ENCODE results near the gene PPP2R5D.

The PPP2R5D gene

DNA sequence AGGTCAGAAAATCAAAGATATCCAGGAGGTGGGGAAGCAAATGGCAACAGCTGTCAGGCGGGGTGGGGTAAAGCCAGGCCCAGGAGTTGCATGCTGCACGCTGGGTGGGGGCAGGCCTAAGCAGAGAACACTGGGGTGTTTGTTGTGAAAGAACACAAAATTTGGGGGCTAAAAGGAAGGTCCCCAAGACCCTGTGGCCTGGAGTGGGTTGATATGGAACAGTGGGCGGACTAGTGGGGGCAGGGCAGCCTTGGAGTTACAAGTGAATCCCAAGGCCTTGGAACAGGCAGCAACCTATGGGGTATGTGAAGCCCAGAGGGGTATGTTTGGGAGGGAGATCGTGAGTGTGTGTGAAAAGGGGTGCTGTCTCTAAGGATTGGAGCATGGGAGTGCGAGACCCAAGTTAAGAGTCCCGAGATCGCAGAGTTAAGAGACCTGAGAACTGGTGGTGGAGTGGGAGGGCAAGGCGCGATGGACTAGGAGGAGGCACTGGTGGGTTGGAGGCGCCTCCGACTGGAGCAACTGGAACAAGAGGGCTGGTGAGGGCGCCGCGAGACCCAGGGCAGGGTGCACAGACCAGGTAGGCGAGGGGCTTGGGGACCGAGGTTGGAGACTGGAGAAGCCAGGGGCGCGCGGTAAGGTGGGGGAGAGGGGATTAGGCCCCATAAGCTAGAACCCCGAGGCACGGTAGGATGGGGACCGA, 68.6 kb downstream of the PPP2R5D start:
- Histone ChIP-seq H3K27me3 (ENCODE audit: control insufficient read depth, low read length) (no peaks in the 10 kb centered on the region), H3K36me3 (ENCODE audit: control insufficient read depth, low read length) (peaks cover 21% of the 10 kb centered on the region), H3K27ac (ENCODE audit: low read depth, low read length) (peak overlapping the region; percentile 33), H3K9me2 (replicated peaks; ENCODE audit: control insufficient read depth, low read length) (no peaks in the 10 kb centered on the region), H3K4me2 (ENCODE audit: low read length) (peak overlapping the region; percentile 81), H3K4me1 (ENCODE audit: control insufficient read depth, low read length) (peaks cover 18% of the 10 kb centered on the region), H3K4me3 (ENCODE audit: low read length) (peak overlapping the region; percentile 80), H3K9me3 (ENCODE audit: control insufficient read depth, insufficient read depth, low read length) (no peaks in the 10 kb centered on the region), H3F3A (ENCODE audit: control insufficient read depth, insufficient read depth) (peaks cover 9% of the 10 kb centered on the region), H4K20me1 (ENCODE audit: control insufficient read depth, insufficient read depth, low read depth, low read length) (no peaks in the 10 kb centered on the region), H3K79me2 (ENCODE audit: control insufficient read depth, low read length) (peaks cover 14% of the 10 kb centered on the region)
- TF ChIP-seq EZH2phosphoT487 (IDR thresholded peaks at IDR 0.05; ENCODE audit: borderline replicate concordance, low read length), result no peak
- TF ChIP-seq, protein P1, sequence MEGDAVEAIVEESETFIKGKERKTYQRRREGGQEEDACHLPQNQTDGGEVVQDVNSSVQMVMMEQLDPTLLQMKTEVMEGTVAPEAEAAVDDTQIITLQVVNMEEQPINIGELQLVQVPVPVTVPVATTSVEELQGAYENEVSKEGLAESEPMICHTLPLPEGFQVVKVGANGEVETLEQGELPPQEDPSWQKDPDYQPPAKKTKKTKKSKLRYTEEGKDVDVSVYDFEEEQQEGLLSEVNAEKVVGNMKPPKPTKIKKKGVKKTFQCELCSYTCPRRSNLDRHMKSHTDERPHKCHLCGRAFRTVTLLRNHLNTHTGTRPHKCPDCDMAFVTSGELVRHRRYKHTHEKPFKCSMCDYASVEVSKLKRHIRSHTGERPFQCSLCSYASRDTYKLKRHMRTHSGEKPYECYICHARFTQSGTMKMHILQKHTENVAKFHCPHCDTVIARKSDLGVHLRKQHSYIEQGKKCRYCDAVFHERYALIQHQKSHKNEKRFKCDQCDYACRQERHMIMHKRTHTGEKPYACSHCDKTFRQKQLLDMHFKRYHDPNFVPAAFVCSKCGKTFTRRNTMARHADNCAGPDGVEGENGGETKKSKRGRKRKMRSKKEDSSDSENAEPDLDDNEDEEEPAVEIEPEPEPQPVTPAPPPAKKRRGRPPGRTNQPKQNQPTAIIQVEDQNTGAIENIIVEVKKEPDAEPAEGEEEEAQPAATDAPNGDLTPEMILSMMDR (IDR thresholded peaks at IDR 0.05; ENCODE audit: low read depth, low read length, poor library complexity, severe bottlenecking), result no peak

DNA sequence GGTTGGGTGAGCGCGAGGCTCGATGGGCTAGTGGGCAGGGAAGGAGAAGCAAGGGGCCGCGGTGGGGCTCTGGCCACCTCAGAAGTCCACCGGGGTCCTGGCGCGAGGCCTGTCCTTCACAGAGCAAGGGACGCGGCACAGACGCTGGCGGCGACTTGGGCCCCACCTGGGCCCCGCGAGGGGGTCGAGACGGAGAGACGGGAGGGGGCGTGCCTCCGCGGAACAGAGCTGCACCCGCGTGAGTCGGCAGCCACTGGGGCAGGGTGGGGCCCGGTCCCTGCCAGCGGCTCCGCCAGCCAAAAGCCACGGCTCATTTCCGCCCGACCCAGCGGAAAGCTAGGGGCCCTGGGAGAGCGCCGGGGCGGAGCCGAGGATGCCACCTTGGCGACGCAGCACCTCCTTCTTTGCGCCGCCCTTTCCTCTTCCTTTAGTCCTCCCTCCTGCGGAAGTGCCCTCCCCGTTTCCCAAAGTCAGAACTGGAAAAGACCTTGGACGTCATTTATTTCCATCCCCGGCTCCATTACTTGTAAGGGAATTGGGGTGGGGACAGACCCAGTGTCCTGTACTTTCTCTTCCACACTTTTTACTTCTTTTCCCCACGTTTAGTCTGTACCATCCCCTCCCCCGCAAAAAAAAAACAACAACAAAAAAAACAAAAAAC, 69.3 kb downstream of the PPP2R5D start, which contains the start of gene CUL7:
Gene CUL7, minus strand, starts transcription at position 307 of the 661 bp plus-strand sequence. CDS start 1,063 bp downstream, outside the sequence.
- Histone ChIP-seq H3K9me2 (replicated peaks; ENCODE audit: control insufficient read depth, low read length) (no peaks in the 10 kb centered on the region), H3K79me2 (ENCODE audit: control insufficient read depth, low read length) (peaks cover 21% of the 10 kb centered on the region), H3K27ac (ENCODE audit: low read depth, low read length) (peak within 1 kb of the TSS; percentile 33), H3K4me1 (ENCODE audit: control insufficient read depth, low read length) (peaks cover 25% of the 10 kb centered on the region), H3K36me3 (ENCODE audit: control insufficient read depth, low read length) (peaks cover 22% of the 10 kb centered on the region), H3F3A (ENCODE audit: control insufficient read depth, insufficient read depth) (peaks cover 9% of the 10 kb centered on the region), H3K9me3 (ENCODE audit: control insufficient read depth, insufficient read depth, low read length) (no peaks in the 10 kb centered on the region), H3K27me3 (ENCODE audit: control insufficient read depth, low read length) (no peaks in the 10 kb centered on the region), H3K4me3 (ENCODE audit: low read length) (peak within 1 kb of the TSS; percentile 80), H3K4me2 (ENCODE audit: low read length) (peak within 1 kb of the TSS; percentile 81), H4K20me1 (ENCODE audit: control insufficient read depth, insufficient read depth, low read depth, low read length) (no peaks in the 10 kb centered on the region)
- TF ChIP-seq, protein P1 (IDR thresholded peaks at IDR 0.05; ENCODE audit: low read depth, low read length, poor library complexity, severe bottlenecking), result peak; percentile 14
- no peak for TF ChIP-seq EZH2phosphoT487 (IDR thresholded peaks at IDR 0.05; ENCODE audit: borderline replicate concordance, low read length)

DNA sequence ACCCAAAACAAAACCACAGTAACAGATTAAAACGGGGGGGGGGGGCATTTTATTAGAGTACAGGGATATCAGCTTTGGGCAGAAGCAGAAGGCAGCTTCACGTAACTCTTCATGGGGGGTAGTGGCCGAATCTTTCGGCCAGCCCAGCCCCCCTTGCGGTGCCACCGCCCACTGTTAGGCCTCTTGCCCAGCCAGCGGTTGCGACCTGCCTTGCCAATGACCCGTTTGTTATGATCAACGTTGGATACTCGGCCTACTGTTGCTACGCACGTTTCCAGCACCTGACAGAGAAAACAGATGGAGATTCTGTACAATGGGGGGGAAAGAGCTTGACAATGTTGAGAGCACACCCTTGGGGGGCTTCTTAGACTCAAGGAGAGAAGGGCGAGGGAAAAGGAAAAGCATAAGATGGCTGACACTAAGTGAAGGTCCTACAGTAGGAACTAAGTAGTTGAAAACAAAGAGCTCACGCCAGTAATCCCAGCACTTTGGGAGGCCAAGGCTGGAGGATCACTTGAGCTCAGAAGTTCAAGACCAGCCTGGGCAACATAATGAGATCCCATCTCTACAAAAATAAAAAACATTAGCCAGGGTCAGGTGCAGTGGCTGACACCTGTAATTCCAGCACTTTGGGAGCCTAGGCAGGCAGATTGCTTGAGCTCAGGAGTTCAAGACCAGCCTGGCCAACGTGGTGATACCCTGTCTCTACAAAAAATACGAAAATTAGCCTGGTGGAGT, 70.0 kb downstream of the PPP2R5D start:
- H3K4me1 ChIP-seq (ENCODE audit: control insufficient read depth, low read length), result peaks cover 25% of the 10 kb centered on the region
- H3K4me2 ChIP-seq (ENCODE audit: low read length), result peak overlapping the region; percentile 81
- H4K20me1 ChIP-seq (ENCODE audit: control insufficient read depth, insufficient read depth, low read depth, low read length), result no peaks in the 10 kb centered on the region
- H3F3A ChIP-seq (ENCODE audit: control insufficient read depth, insufficient read depth), result peaks cover 9% of the 10 kb centered on the region
- H3K36me3 ChIP-seq (ENCODE audit: control insufficient read depth, low read length), result peaks cover 25% of the 10 kb centered on the region
- H3K27ac ChIP-seq (ENCODE audit: low read depth, low read length), result peak overlapping the region; percentile 33
- H3K9me3 ChIP-seq (ENCODE audit: control insufficient read depth, insufficient read depth, low read length), result no peaks in the 10 kb centered on the region
- peak overlapping the region; percentile 80 for H3K4me3 ChIP-seq (ENCODE audit: low read length)
- no peaks in the 10 kb centered on the region for H3K9me2 ChIP-seq (replicated peaks; ENCODE audit: control insufficient read depth, low read length)
- H3K27me3 ChIP-seq (ENCODE audit: control insufficient read depth, low read length), result no peaks in the 10 kb centered on the region
- TF ChIP-seq, protein P1 (IDR thresholded peaks at IDR 0.05; ENCODE audit: low read depth, low read length, poor library complexity, severe bottlenecking), result no peak
- TF ChIP-seq EZH2phosphoT487 (IDR thresholded peaks at IDR 0.05; ENCODE audit: borderline replicate concordance, low read length), result no peak
- H3K79me2 ChIP-seq (ENCODE audit: control insufficient read depth, low read length), result peaks cover 26% of the 10 kb centered on the region

All from DOHH2 (cell line).